ENCODE results near the gene VSX1.

DNA sequence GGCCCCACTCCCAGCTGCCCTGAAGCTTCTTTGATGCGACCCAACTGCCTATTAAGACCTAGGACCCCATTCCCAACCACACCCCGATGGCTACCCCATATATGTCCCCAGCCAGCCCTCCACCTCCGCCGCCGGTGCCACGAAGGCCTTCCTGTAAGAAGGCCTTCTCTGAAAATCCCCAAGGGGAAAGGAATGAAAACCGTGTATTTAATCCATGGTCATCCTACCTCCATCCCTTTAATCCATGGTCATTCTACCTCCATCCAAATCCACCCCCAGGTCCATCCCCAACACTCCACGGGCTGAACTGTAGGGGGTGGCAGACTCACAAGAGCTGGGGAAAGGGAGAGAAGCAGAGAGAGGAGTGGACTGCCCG is 545 bp upstream of the VSX1 start:
- TF ChIP-seq CTCF (IDR thresholded peaks at IDR 0.05) (no peak), POLR2A (IDR thresholded peaks at IDR 0.05) (no peak)

All from ovary (tissue), 3 donors.